T-cell (primary cell): ENCODE measurements around the gene PRKCB. TPM values are rescaled to one million over a fixed set of nuclear protein-coding genes. Genes with fewer than 3 reads are reported as not detected.

ENCODE experiments used
- ATAC-seq, 4 experiments: fragments of 200-7000 bp in 3 of 4; fragments of 150-1000 bp in 1 of 4; cut with Tn5 transposase; replicated peaks in 1 of 4; 1 replicate in 3 of 4; 2 replicates in 1 of 4; pipeline ENCODE4 v1.10.0; 2021; ENCODE audit warnings: moderate library complexity in 3 of 4, mild to moderate bottlenecking in 2 of 4, moderate number of reproducible peaks in 1 of 4
- CTCF ChIA-PET, 2 donors: fragments of 300-600 bp; sonication (Branson Sonifier 250); formaldehyde crosslinking; loops; one replicate each; lab custom pipeline; 2022; ENCODE audit warnings: antibody characterized with exemption in 2 of 2; lab: Charles Lee
- POLR2A ChIA-PET, 2 donors: fragments of 300-600 bp; sonication (Branson Sonifier 250); formaldehyde crosslinking; loops; one replicate each; lab custom pipeline; 2022; ENCODE audit warnings: antibody characterized with exemption in 2 of 2; lab: Charles Lee
- DNase-seq, 35 experiments: peaks; one replicate each; pipeline versions ENCODE4 v3.0.0 to v3.0.0-alpha.2; 2013 to 2023
- H3K27ac ChIP-seq: one replicate; pipeline ENCODE4 v1.5.1; 2013; ENCODE audit warnings: low read length
- H3K27me3 ChIP-seq, 2 experiments: replicated peaks in 1 of 2; 1 replicate in 1 of 2; 2 replicates in 1 of 2; pipeline versions ENCODE4 v1.6.1 to v1.7.0; 2013; ENCODE audit warnings: low read length in 1 of 2, mixed read lengths in 1 of 2; ENCODE audit not compliant: control insufficient read depth in 2 of 2, insufficient read depth in 2 of 2; ENCODE audit errors: extremely low read depth in 1 of 2
- H3K36me3 ChIP-seq, 2 donors: 1 replicate in 1 of 2; 2 replicates in 1 of 2; pipeline versions ENCODE4 v1.6.1 to v1.7.0; 2013; ENCODE audit warnings: low read length in 1 of 2; ENCODE audit not compliant: control insufficient read depth in 2 of 2, insufficient read depth in 1 of 2; ENCODE audit errors: extremely low read depth in 1 of 2
- H3K4me1 ChIP-seq, 2 experiments: 1 replicate in 1 of 2; 2 replicates in 1 of 2; pipeline versions ENCODE4 v1.6.1 to v1.7.0; 2013; ENCODE audit warnings: low read length in 2 of 2, mixed read lengths in 1 of 2; ENCODE audit not compliant: insufficient read depth in 2 of 2, control insufficient read depth in 1 of 2; ENCODE audit errors: extremely low read depth in 1 of 2
- H3K4me3 ChIP-seq, 2 donors: 1 replicate in 1 of 2; 2 replicates in 1 of 2; pipeline versions ENCODE4 v1.5.1 to v1.7.0; 2013; ENCODE audit warnings: mild to moderate bottlenecking in 2 of 2, low read length in 1 of 2, moderate library complexity in 1 of 2; ENCODE audit not compliant: control insufficient read depth in 1 of 2; ENCODE audit errors: extremely low read depth in 1 of 2
- H3K9me3 ChIP-seq: 2 replicates; pipeline ENCODE4 v1.7.0; 2013
- H3K27ac Mint-ChIP-seq, 2 donors: one replicate each; pipeline ENCODE4 v1.8.0; 2020 to 2021; ENCODE audit warnings: mild to moderate bottlenecking in 2 of 2, mixed read lengths in 2 of 2
- H3K27me3 Mint-ChIP-seq, 2 donors: one replicate each; pipeline ENCODE4 v1.8.0; 2021 to 2022; ENCODE audit warnings: mixed read lengths in 2 of 2
- H3K36me3 Mint-ChIP-seq: one replicate; pipeline ENCODE4 v1.8.0; 2021; ENCODE audit warnings: mixed read lengths
- H3K4me1 Mint-ChIP-seq, 3 donors: one replicate each; pipeline ENCODE4 v1.8.0; 2020 to 2022; ENCODE audit warnings: mixed read lengths in 3 of 3, mild to moderate bottlenecking in 1 of 3
- H3K4me3 Mint-ChIP-seq, 3 donors: one replicate each; pipeline ENCODE4 v1.8.0; 2020 to 2022; ENCODE audit warnings: mild to moderate bottlenecking in 3 of 3, mixed read lengths in 3 of 3, moderate library complexity in 3 of 3
- H3K9me3 Mint-ChIP-seq, 3 donors: one replicate each; pipeline ENCODE4 v1.8.0; 2020 to 2022; ENCODE audit warnings: mixed read lengths in 3 of 3
- WGBS: methylation state at CpG from one replicate; pipeline ENCODE4 v1.1.5; 2013; ENCODE audit warnings: missing lambda C conversion rate; ENCODE audit not compliant: insufficient coverage; 5-methylcytosine and 5-hydroxymethylcytosine counted together
- total RNA-seq, 35 experiments: library from RNA in 6 of 35; stranded (reverse) in 6 of 35; fragments of 120-200 nt in 1 of 35; gene quantifications; one replicate each; pipeline versions ENCODE4 v1.2.1 to v1.2.4 and lab custom pipeline; 2013 to 2026

PRKCB gene
- total RNA-seq, 5 donors from 2014 or later (not counting 1 experiment from before 2014, with no cell fraction given) = 84.7 to 114 (median 105) TPM

- Mint-ChIP-seq H3K4me1 (peaks cover 52 to 61% (median 56%) of the 10 kb centered on the region in 3 donors), H3K27ac (peak overlapping the region; percentile 16 to 59), H3K9me3 (no peaks in the 10 kb centered on the region), H3K4me3 (peak overlapping the region in 1 of 3 donors; percentile 60), H3K36me3 (peaks cover 41% of the 10 kb centered on the region), H3K27me3 (no peaks in the 10 kb centered on the region)
- H3K4me1 ChIP-seq = peaks cover 4 to 20% of the 10 kb centered on the region in 2 experiments
- DNase-seq (peak in 2 of 35 experiments; percentile 14 to 18), ATAC-seq (peak in 3 of 4 experiments; percentile 47 to 59 (median 53))
- no peaks in the 10 kb centered on the region for H3K27me3 ChIP-seq
- 88% methylated on average over 3 of the region's 10 CpGs for WGBS
- no peaks in the 10 kb centered on the region for H3K9me3 ChIP-seq
- POLR2A ChIA-PET = interaction anchor here in 1 of 2 donors (0.6 kb wide), 2 partner anchors 16 to 41 kb away, joined by 3 read pairs; no protein-coding TSS in a partner anchor
- no peak overlapping the region for H3K4me3 ChIP-seq
- H3K27ac ChIP-seq = no peak overlapping the region
- CTCF ChIA-PET = no interaction called here
- peaks cover 0 to 12% of the 10 kb centered on the region in 2 donors for H3K36me3 ChIP-seq
Measured at GRCh38 chr16:23966597-23967394, 131.0 kb downstream of the PRKCB start.

- peaks cover 49 to 58% (median 53%) of the 10 kb centered on the region in 3 donors for H3K4me1 Mint-ChIP-seq
- no peak overlapping the region for H3K27ac Mint-ChIP-seq
- POLR2A ChIA-PET = interaction anchor here in 1 of 2 donors (0.6 kb wide), 1 partner anchor 40 kb away, joined by 3 read pairs; no protein-coding TSS in a partner anchor
- Histone ChIP-seq H3K27ac (no peak overlapping the region), H3K36me3 (peaks cover 0 to 12% of the 10 kb centered on the region in 2 donors), H3K27me3 (no peaks in the 10 kb centered on the region), H3K4me1 (peaks cover 4 to 20% of the 10 kb centered on the region in 2 experiments), H3K4me3 (no peak overlapping the region), H3K9me3 (no peaks in the 10 kb centered on the region)
- H3K27me3 Mint-ChIP-seq = no peaks in the 10 kb centered on the region
- no CpG with 5 or more reads among the region's 6 CpGs for WGBS
- H3K9me3 Mint-ChIP-seq = no peaks in the 10 kb centered on the region
- peak overlapping the region in 1 of 3 donors; percentile 60 for H3K4me3 Mint-ChIP-seq
- peaks cover 39% of the 10 kb centered on the region for H3K36me3 Mint-ChIP-seq
- CTCF ChIA-PET = no interaction called here
- ATAC-seq = no peak
- DNase-seq = no peak
Measured at GRCh38 chr16:23967775-23968174, 132.0 kb downstream of the PRKCB start.

GRCh38 chr16:23968176-23968575 lies 132.4 kb downstream of the PRKCB start:
- no peak overlapping the region for H3K4me3 Mint-ChIP-seq
- peaks cover 0 to 11% of the 10 kb centered on the region in 2 donors for H3K36me3 ChIP-seq

GRCh38 chr16:23969468-23970297 lies 133.9 kb downstream of the PRKCB start:
- peaks cover 58 to 62% (median 61%) of the 10 kb centered on the region in 3 donors for H3K4me1 Mint-ChIP-seq
- H3K4me3 Mint-ChIP-seq = no peak overlapping the region
- CTCF ChIA-PET = interaction anchor here in 1 of 2 donors (0.8 kb wide), 1 partner anchor 10 kb away, joined by 3 read pairs; no protein-coding TSS in a partner anchor
- H3K36me3 Mint-ChIP-seq = peaks cover 39% of the 10 kb centered on the region
- WGBS = 56% methylated on average over 1 of the region's 6 CpGs
- no peaks in the 10 kb centered on the region for H3K36me3 ChIP-seq
- no peak overlapping the region for H3K4me3 ChIP-seq
- H3K27me3 ChIP-seq = no peaks in the 10 kb centered on the region
- DNase-seq (no peak), ATAC-seq (no peak)
- H3K9me3 Mint-ChIP-seq = no peaks in the 10 kb centered on the region
- no peak overlapping the region for H3K27ac ChIP-seq
- H3K9me3 ChIP-seq = no peaks in the 10 kb centered on the region
- no peaks in the 10 kb centered on the region for H3K27me3 Mint-ChIP-seq
- H3K27ac Mint-ChIP-seq = no peak overlapping the region
- H3K4me1 ChIP-seq = peaks cover 4 to 21% of the 10 kb centered on the region in 2 experiments
- POLR2A ChIA-PET = no interaction called here

More at GRCh38 chr16:23968176-23968575, 132.4 kb downstream of the PRKCB start:
- DNase-seq (no peak), ATAC-seq (no peak)
- Mint-ChIP-seq H3K27me3 (no peaks in the 10 kb centered on the region), H3K27ac (no peak overlapping the region), H3K4me1 (peaks cover 51 to 56% (median 51%) of the 10 kb centered on the region in 3 donors), H3K9me3 (no peaks in the 10 kb centered on the region), H3K36me3 (peaks cover 36% of the 10 kb centered on the region)
- H3K4me1 ChIP-seq = peaks cover 4 to 20% of the 10 kb centered on the region in 2 experiments
- H3K27ac ChIP-seq = no peak overlapping the region
- H3K4me3 ChIP-seq = no peak overlapping the region
- H3K27me3 ChIP-seq = no peaks in the 10 kb centered on the region
- POLR2A ChIA-PET = no interaction called here
- 100% methylated on average over 3 of the region's 6 CpGs for whole genome bisulfite sequencing
- no peaks in the 10 kb centered on the region for H3K9me3 ChIP-seq
- CTCF ChIA-PET = no interaction called here

- H3K27ac Mint-ChIP-seq = peak overlapping the region in 1 of 2 donors; percentile 15
- WGBS = 93% methylated on average over 4 of the region's 4 CpGs
- no peak overlapping the region for H3K4me3 ChIP-seq
- no peak overlapping the region for H3K4me3 Mint-ChIP-seq
- DNase-seq (no peak), ATAC-seq (no peak)
- CTCF ChIA-PET = interaction anchor here in 1 of 2 donors (0.5 kb wide), 1 partner anchor 544 kb away, joined by 5 read pairs; no protein-coding TSS in a partner anchor
- no peaks in the 10 kb centered on the region for H3K27me3 Mint-ChIP-seq
- H3K4me1 ChIP-seq = peaks cover 7 to 21% of the 10 kb centered on the region in 2 experiments
- H3K9me3 Mint-ChIP-seq = no peaks in the 10 kb centered on the region
- no peaks in the 10 kb centered on the region for H3K27me3 ChIP-seq
- no peaks in the 10 kb centered on the region for H3K9me3 ChIP-seq
- peaks cover 50 to 63% (median 62%) of the 10 kb centered on the region in 3 donors for H3K4me1 Mint-ChIP-seq
- H3K36me3 ChIP-seq = peaks cover 0 to 3% of the 10 kb centered on the region in 2 donors
- H3K36me3 Mint-ChIP-seq = peaks cover 22% of the 10 kb centered on the region
- POLR2A ChIA-PET = no interaction called here
- no peak overlapping the region for H3K27ac ChIP-seq
Measured at GRCh38 chr16:23974223-23974622, 138.4 kb downstream of the PRKCB start.

GRCh38 chr16:23975293-23975692 lies 139.5 kb downstream of the PRKCB start:
- no peak overlapping the region for H3K4me3 Mint-ChIP-seq
- no peak overlapping the region for H3K27ac ChIP-seq
- peak overlapping the region in 1 of 2 donors; percentile 17 for H3K27ac Mint-ChIP-seq
- no peaks in the 10 kb centered on the region for H3K27me3 ChIP-seq
- POLR2A ChIA-PET = no interaction called here
- no peaks in the 10 kb centered on the region for H3K27me3 Mint-ChIP-seq
- ATAC-seq = peak in 1 of 4 experiments; percentile 12
- peaks cover 19% of the 10 kb centered on the region for H3K36me3 Mint-ChIP-seq
- WGBS = 80% methylated on average over 1 of the region's 5 CpGs
- peaks cover 7 to 26% of the 10 kb centered on the region in 2 experiments for H3K4me1 ChIP-seq
- H3K36me3 ChIP-seq = peaks cover 0 to 3% of the 10 kb centered on the region in 2 donors
- H3K9me3 ChIP-seq = no peaks in the 10 kb centered on the region
- H3K4me3 ChIP-seq = no peak overlapping the region
- peaks cover 53 to 66% (median 59%) of the 10 kb centered on the region in 3 donors for H3K4me1 Mint-ChIP-seq
- DNase-seq = no peak
- H3K9me3 Mint-ChIP-seq = no peaks in the 10 kb centered on the region
- CTCF ChIA-PET = no interaction called here
